Endometrial microvascular endothelial cells (primary cell): ENCODE measurements around the gene HES5. TPM values are rescaled to one million over a fixed set of nuclear protein-coding genes. Genes with fewer than 3 reads are reported as not detected.
"Not testable (repeated sequence)": the region's sequence is repeated elsewhere in the genome, so short reads cannot be mapped to it uniquely, and the experiment has no call there.

ENCODE experiments used
- in situ Hi-C: cut with HindIII; loops from 2 replicates; pipeline ENCODE4 v1.10.0; 2017; ENCODE audit warnings: low sequenced_read_pairs, low pct_unique_long_range_greater_than_20kb; ENCODE audit errors: inconsistent ontology term
- total RNA-seq: library from RNA; depleted of rRNA; stranded (reverse); fragments of >200 nt; gene quantifications from one replicate; pipeline ENCODE4 v1.2.3, GENCODE V29; 2015; ENCODE audit errors: inconsistent ontology term

Gene HES5
- not detected for total RNA-seq

GRCh38 chr1:2529784-2530512 lies at the start of gene HES5:
HES5 (minus strand) TSS chr1:2530263; CDS start chr1:2530164, 99 bp downstream.
- in situ Hi-C loops = no loop called here

GRCh38 chr1:2578758-2579118 lies 48.7 kb upstream of the HES5 start:
- in situ Hi-C loops = no loop called here

GRCh38 chr1:2577565-2578075 lies 47.6 kb upstream of the HES5 start:
- in situ Hi-C loops = not testable (repeated sequence)

- in situ Hi-C loops = no loop called here
These were observed 46.0 kb upstream of the HES5 start for GRCh38 chr1:2575801-2576663.

GRCh38 chr1:2574350-2574749 lies 44.3 kb upstream of the HES5 start:
- in situ Hi-C loops = no loop called here

GRCh38 chr1:2573250-2573920 lies 43.3 kb upstream of the HES5 start:
- in situ Hi-C loops = no loop called here

- in situ Hi-C loops = no loop called here
These were observed 41.3 kb upstream of the HES5 start for GRCh38 chr1:2571348-2571747.

GRCh38 chr1:2570332-2570731 lies 40.3 kb upstream of the HES5 start:
- in situ Hi-C loops = no loop called here

GRCh38 chr1:2569703-2570102 lies 39.6 kb upstream of the HES5 start:
- in situ Hi-C loops = not testable (repeated sequence)

- in situ Hi-C loops = no loop called here
These were observed 39.0 kb upstream of the HES5 start for GRCh38 chr1:2569060-2569459.

- in situ Hi-C loops = not testable (repeated sequence)
These were observed 38.2 kb upstream of the HES5 start for GRCh38 chr1:2568187-2568816.

GRCh38 chr1:2567083-2567679 lies 37.1 kb upstream of the HES5 start:
- in situ Hi-C loops = no loop called here

GRCh38 chr1:2566101-2567045 lies 36.3 kb upstream of the HES5 start:
- in situ Hi-C loops = no loop called here

- in situ Hi-C loops = no loop called here
These were observed 34.8 kb upstream of the HES5 start for GRCh38 chr1:2564815-2565374.

GRCh38 chr1:2564006-2564814 lies 34.1 kb upstream of the HES5 start:
- in situ Hi-C loops = no loop called here

GRCh38 chr1:2563205-2563604 lies 33.1 kb upstream of the HES5 start:
- in situ Hi-C loops = no loop called here
